ENCODE measurements around the gene CLDND2. TPM values are rescaled to one million over a fixed set of nuclear protein-coding genes. Genes with fewer than 3 reads are reported as not detected.
A peak's percentile ranks its signal among the peaks of the same experiment; 100 is the strongest.

CLDND2 gene
- total RNA-seq, 1 donor from 2014 or later = not detected

- peak; percentile 79 for DNase-seq
Measured at GRCh38 chr19:51354742-51355148, 14.1 kb downstream of the CLDND2 start.

- DNase-seq = no peak
Measured at GRCh38 chr19:51354103-51354741, 14.6 kb downstream of the CLDND2 start.

- DNase-seq = no peak
Measured at GRCh38 chr19:51352783-51353360, 15.9 kb downstream of the CLDND2 start.

GRCh38 chr19:51351266-51351990 is 17.4 kb downstream of the CLDND2 start:
- DNase-seq = no peak

- DNase-seq = no peak
Measured at GRCh38 chr19:51347209-51347928, 21.4 kb downstream of the CLDND2 start.

GRCh38 chr19:51346742-51347141 is 22.1 kb downstream of the CLDND2 start:
- no peak for DNase-seq

- DNase-seq = no peak
Measured at GRCh38 chr19:51345076-51345620, 23.7 kb downstream of the CLDND2 start.

- DNase-seq = no peak
Measured at GRCh38 chr19:51342631-51343569, 25.9 kb downstream of the CLDND2 start.

- DNase-seq = no peak
Measured at GRCh38 chr19:51341976-51342580, 26.7 kb downstream of the CLDND2 start, which contains the start of gene VSIG10L. VSIG10L (minus strand) TSS chr19:51342139; CDS start chr19:51342124, 15 bp downstream.

GRCh38 chr19:51341066-51341465 is 27.7 kb downstream of the CLDND2 start:
- DNase-seq = no peak

GRCh38 chr19:51339687-51340656 is 28.8 kb downstream of the CLDND2 start:
- DNase-seq = peak; percentile 95

- DNase-seq = no peak
Measured at GRCh38 chr19:51339313-51339686, 29.5 kb downstream of the CLDND2 start.

GRCh38 chr19:51338563-51339312 is 30.1 kb downstream of the CLDND2 start:
- DNase-seq = peak; percentile 88

- DNase-seq = no peak
Measured at GRCh38 chr19:51337861-51338562, 30.8 kb downstream of the CLDND2 start.

- no peak for DNase-seq
Measured at GRCh38 chr19:51337141-51337860, 31.5 kb downstream of the CLDND2 start.

GRCh38 chr19:51333836-51334460 is 34.9 kb downstream of the CLDND2 start:
- no peak for DNase-seq

- DNase-seq = no peak
Measured at GRCh38 chr19:51331716-51332115, 37.1 kb downstream of the CLDND2 start.
